ENCODE results near the gene NPPA.

NPPA gene

GRCh38 chr1:11842154-11843041 lies 5.2 kb downstream of the NPPA start:
- no peak for DNase-seq (ENCODE audit: low read depth in 2 of 2)

GRCh38 chr1:11841245-11842153 lies 6.1 kb downstream of the NPPA start:
- no peak for DNase-seq (ENCODE audit: low read depth in 2 of 2)

GRCh38 chr1:11839727-11840705 lies 7.6 kb downstream of the NPPA start:
- DNase-seq (ENCODE audit: low read depth in 2 of 2) = no peak

- DNase-seq (ENCODE audit: low read depth in 2 of 2) = peak; percentile 52 to 54
These were observed 9.0 kb downstream of the NPPA start for GRCh38 chr1:11838349-11839272.

- DNase-seq (ENCODE audit: low read depth in 2 of 2) = no peak
These were observed 9.7 kb downstream of the NPPA start for GRCh38 chr1:11837767-11838348.

- DNase-seq (ENCODE audit: low read depth in 2 of 2) = no peak
These were observed 10.4 kb downstream of the NPPA start for GRCh38 chr1:11836955-11837766.

GRCh38 chr1:11835441-11836225 lies 11.9 kb downstream of the NPPA start:
- DNase-seq (ENCODE audit: low read depth in 2 of 2) = no peak

GRCh38 chr1:11833900-11834299 lies 13.7 kb downstream of the NPPA start:
- no peak for DNase-seq (ENCODE audit: low read depth in 2 of 2)

GRCh38 chr1:11833497-11833896 lies 14.1 kb downstream of the NPPA start:
- no peak for DNase-seq (ENCODE audit: low read depth in 2 of 2)

GRCh38 chr1:11831945-11832725 lies 15.4 kb downstream of the NPPA start:
- DNase-seq (ENCODE audit: low read depth in 2 of 2) = no peak

GRCh38 chr1:11828511-11828910 lies 19.1 kb downstream of the NPPA start:
- DNase-seq (ENCODE audit: low read depth in 2 of 2) = no peak

- DNase-seq (ENCODE audit: low read depth in 2 of 2) = no peak
These were observed 20.6 kb downstream of the NPPA start for GRCh38 chr1:11826946-11827345.

GRCh38 chr1:11825131-11825530 lies 22.5 kb downstream of the NPPA start:
- DNase-seq (ENCODE audit: low read depth in 2 of 2) = no peak

GRCh38 chr1:11823366-11824137 lies 24.0 kb downstream of the NPPA start:
- DNase-seq (ENCODE audit: low read depth in 2 of 2) = no peak

GRCh38 chr1:11822091-11822490 lies 25.5 kb downstream of the NPPA start:
- DNase-seq (ENCODE audit: low read depth in 2 of 2) = no peak

- no peak for DNase-seq (ENCODE audit: low read depth in 2 of 2)
These were observed 30.4 kb downstream of the NPPA start for GRCh38 chr1:11817192-11817591.

- no peak for DNase-seq (ENCODE audit: low read depth in 2 of 2)
These were observed 34.6 kb downstream of the NPPA start for GRCh38 chr1:11813021-11813420.
